Pancreas (tissue), 10 donors: ENCODE results near the gene FSHB. TPM values are rescaled to one million over a fixed set of nuclear protein-coding genes. Genes with fewer than 3 reads are reported as not detected.

ENCODE experiments used
- ATAC-seq, 4 donors: fragments of 200-7000 bp; cut with Tn5 transposase; one replicate each; pipeline versions ENCODE4 v1.8.0 to v1.9.1; 2020; ENCODE audit warnings: mild to moderate bottlenecking in 4 of 4, moderate library complexity in 4 of 4
- DNase-seq, 6 donors: peaks; one replicate each; pipeline ENCODE4 v3.0.0-alpha.2; 2020
- FAIRE-seq: peaks from 2 replicates; lab custom pipeline; 2012; peaks lifted over from hg19 to GRCh38; lab: Jason Lieb, UNC
- H3K27ac ChIP-seq, 4 donors: fragments of 200-600 bp; sonication (generic); 1 replicate in 3 of 4; 2 replicates in 1 of 4; pipeline versions ENCODE4 v1.5.0 to v1.8.0; 2020
- H3K27me3 ChIP-seq, 4 donors: fragments of 200-600 bp; one replicate each; pipeline ENCODE4 v1.8.0; 2021
- H3K36me3 ChIP-seq, 3 donors: fragments of 200-600 bp; sonication (generic) in 1 of 3; one replicate each; pipeline versions ENCODE4 v1.5.0 to v1.8.0; 2020 to 2021
- H3K4me1 ChIP-seq, 3 donors: fragments of 200-600 bp; one replicate each; pipeline ENCODE4 v1.8.0; 2021
- H3K4me3 ChIP-seq, 4 donors: fragments of 200-600 bp; sonication (generic) in 2 of 4; one replicate each; pipeline versions ENCODE4 v1.5.0 to v1.8.0; 2020 to 2021
- H3K9me3 ChIP-seq, 4 donors: fragments of 200-600 bp; one replicate each; pipeline ENCODE4 v1.8.0; 2021
- WGBS, 2 donors: extraction: QIAGEN DNeasy Blood & Tissue Kit; methylation state at CpG; one replicate each; pipeline ENCODE4 v1.1.7; 2013; 5-methylcytosine and 5-hydroxymethylcytosine counted together
- intact Hi-C, 3 donors: fragments of 100-400 bp; cut with DNase I; formaldehyde crosslinking; loops; one replicate each; pipeline versions ENCODE4 v1.11.1 to v1.14.2; 2022
- polyA plus RNA-seq, 2 donors: library from polyadenylated mRNA; stranded (reverse); fragments of 200-250 nt; gene quantifications; one replicate each; pipeline ENCODE4 v1.2.3, GENCODE V29; 2013
- total RNA-seq, 6 donors: library from RNA; stranded (reverse); fragmentation: NEBNext Ultra II Directional in 4 of 6; extraction: Animal tissue kit (Norgen Biotek cat#: 25700) in 4 of 6; gene quantifications; one replicate each; pipeline versions ENCODE4 v1.2.1 to v1.2.4, GENCODE V29; 2021 to 2023
- TF ChIP-seq, protein P1 (sequence below), 4 donors: fragments of 200-600 bp; sonication (generic) in 3 of 4; IDR thresholded peaks; one replicate each; pipeline versions ENCODE4 v1.5.0 to v1.8.0; 2021; ENCODE audit warnings: antibody characterized with exemption in 4 of 4
- donor health status: healthy with polysubstance abuse.
- donor health status: DM: no; HTN: no; CAD: no; lungs with moderate emphysema.
- donor health status: DM: no; HTN: no; CAD: no.
- donor health status: control.
- donor health status: control.
- donor health status: Bipolar disorder and iron deficiency.
- donor health status: DM: yes; HTN: yes; CAD: no.
- donor health status: DM: no; HTN: no; CAD: no.
- donor health status: DM: no; HTN: no; CAD: no.
- donor health status: DM: yes; HTN: yes; CAD: no.

The FSHB gene
- total and polyA plus RNA-seq, 8 donors: 0.07 TPM; not detected in 7

DNA sequence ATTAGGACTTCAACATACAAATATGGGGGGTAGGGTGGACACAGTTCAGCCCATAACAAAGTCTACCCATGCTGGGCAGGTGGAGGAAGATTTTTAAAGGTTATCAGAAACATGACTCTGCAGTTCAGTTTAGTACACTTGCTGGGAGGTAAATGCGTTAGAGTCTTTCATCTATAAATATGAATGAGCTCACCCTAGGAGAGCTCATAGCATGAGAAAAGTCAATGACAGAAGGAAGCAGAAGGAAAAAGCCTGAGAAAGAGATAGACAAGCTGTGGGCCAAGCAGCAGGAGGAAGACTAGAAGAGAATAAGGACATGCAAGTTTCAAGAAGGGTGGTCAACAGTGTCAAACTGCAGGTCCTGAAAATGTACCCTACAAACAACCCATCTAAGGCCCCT, 27.0 kb upstream of the FSHB start:
- intact Hi-C loops: no loop called here
- FAIRE-seq: no peak
- no peak for ATAC-seq
- H3K27me3 ChIP-seq: no peaks in the 10 kb centered on the region
- no peak for DNase-seq
- no peaks in the 10 kb centered on the region for H3K36me3 ChIP-seq
- 49 to 64% methylated on average over 1 of the region's 1 CpG for WGBS, 2 donors
- H3K4me3 ChIP-seq: no peak overlapping the region
- no peaks in the 10 kb centered on the region for H3K9me3 ChIP-seq
- H3K27ac ChIP-seq: no peak overlapping the region
- H3K4me1 ChIP-seq: no peaks in the 10 kb centered on the region
- TF ChIP-seq, protein P1, sequence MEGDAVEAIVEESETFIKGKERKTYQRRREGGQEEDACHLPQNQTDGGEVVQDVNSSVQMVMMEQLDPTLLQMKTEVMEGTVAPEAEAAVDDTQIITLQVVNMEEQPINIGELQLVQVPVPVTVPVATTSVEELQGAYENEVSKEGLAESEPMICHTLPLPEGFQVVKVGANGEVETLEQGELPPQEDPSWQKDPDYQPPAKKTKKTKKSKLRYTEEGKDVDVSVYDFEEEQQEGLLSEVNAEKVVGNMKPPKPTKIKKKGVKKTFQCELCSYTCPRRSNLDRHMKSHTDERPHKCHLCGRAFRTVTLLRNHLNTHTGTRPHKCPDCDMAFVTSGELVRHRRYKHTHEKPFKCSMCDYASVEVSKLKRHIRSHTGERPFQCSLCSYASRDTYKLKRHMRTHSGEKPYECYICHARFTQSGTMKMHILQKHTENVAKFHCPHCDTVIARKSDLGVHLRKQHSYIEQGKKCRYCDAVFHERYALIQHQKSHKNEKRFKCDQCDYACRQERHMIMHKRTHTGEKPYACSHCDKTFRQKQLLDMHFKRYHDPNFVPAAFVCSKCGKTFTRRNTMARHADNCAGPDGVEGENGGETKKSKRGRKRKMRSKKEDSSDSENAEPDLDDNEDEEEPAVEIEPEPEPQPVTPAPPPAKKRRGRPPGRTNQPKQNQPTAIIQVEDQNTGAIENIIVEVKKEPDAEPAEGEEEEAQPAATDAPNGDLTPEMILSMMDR (IDR thresholded peaks at IDR 0.05): no peak

DNA sequence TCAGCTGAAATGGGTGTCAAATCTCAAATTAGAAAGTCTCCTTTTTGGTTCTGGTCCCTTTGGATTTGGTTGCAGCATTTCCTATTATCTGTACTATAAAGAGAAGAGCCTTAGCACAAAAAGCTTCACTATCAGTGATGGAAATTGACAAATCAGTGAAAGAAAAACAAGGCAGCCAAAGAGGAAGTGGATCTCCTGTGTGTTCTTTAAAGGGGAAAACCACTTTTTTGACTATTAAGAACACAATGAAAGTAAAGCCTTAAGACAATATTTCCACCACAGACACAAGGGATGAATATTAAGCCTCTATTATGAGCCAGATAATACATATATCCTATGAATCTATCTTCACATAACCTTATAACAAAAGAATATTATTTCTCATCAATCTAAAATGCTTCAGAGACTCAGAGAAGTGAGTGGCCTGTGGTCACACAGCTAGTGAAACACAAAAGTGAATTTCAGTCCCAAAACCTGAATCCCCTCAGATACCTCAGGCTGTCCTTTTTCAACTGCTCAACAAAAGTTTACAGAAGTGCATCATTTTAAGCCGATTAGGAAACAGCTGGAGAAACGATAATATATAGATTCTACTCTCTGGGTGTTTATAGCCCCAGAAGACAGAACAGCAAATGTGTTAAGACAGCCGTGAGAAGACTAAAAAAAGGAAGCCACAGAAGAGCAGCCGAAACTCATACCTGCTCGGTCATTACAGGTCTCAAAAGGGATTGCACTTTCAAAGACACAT, 24.4 kb upstream of the FSHB start:
- WGBS, 2 donors: 74 to 75% methylated on average over 5 of the region's 5 CpGs
- intact Hi-C loops: no loop called here
- no peak overlapping the region for H3K4me3 ChIP-seq
- DNase-seq (no peak), FAIRE-seq (no peak), ATAC-seq (no peak)
- H3K36me3 ChIP-seq: no peaks in the 10 kb centered on the region
- no peaks in the 10 kb centered on the region for H3K9me3 ChIP-seq
- H3K27me3 ChIP-seq: no peaks in the 10 kb centered on the region
- H3K4me1 ChIP-seq: no peaks in the 10 kb centered on the region
- TF ChIP-seq, protein P1 (IDR thresholded peaks at IDR 0.05): no peak
- H3K27ac ChIP-seq: no peak overlapping the region

DNA sequence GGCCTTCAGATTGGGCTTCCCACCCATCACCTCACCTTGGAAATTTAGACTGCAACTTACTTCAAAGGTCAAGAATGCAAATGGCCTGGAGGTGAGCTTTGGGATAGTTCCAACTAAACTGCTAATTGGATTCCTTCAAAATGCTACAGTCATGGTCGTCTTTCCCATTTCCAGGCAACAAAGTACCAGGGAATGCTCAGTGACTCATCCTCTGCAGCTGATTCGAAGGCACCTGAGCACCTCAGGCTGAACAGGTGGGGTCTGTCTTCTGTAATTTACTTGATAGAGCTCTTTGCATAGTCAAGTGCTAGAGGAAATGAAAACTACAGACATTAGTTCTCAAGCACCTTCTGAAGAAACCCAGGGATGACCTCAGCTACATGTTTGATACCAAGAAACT, 20.5 kb upstream of the FSHB start:
- no peaks in the 10 kb centered on the region for H3K9me3 ChIP-seq
- 60 to 64% methylated on average over 2 of the region's 2 CpGs for WGBS, 2 donors
- FAIRE-seq: no peak
- ATAC-seq: no peak
- TF ChIP-seq, protein P1 (IDR thresholded peaks at IDR 0.05): no peak
- H3K36me3 ChIP-seq: no peaks in the 10 kb centered on the region
- H3K4me1 ChIP-seq: no peaks in the 10 kb centered on the region
- intact Hi-C loops: no loop called here
- no peaks in the 10 kb centered on the region for H3K27me3 ChIP-seq
- H3K4me3 ChIP-seq: no peak overlapping the region
- no peak overlapping the region for H3K27ac ChIP-seq
- DNase-seq: no peak

DNA sequence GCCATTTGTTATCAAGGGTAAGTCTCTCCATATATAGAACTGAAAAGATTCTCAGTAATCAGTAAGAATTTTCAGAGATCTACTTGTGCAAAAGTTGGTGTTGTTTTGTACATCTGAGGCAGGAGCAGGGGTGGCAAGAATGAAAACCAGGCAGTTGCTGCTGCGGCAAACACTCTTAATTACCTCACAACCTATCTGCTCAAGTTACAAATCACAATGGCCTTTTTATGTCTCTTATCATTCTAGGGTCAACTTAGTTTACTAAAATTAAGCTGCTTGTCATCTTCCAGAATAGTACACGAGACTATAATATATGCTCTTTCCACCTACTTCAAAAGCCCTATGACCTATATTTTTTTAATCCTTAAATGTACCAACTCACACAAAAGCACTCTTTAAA, 14.3 kb upstream of the FSHB start:
- H3K27me3 ChIP-seq: no peaks in the 10 kb centered on the region
- H3K4me1 ChIP-seq: no peaks in the 10 kb centered on the region
- no peak overlapping the region for H3K4me3 ChIP-seq
- no peaks in the 10 kb centered on the region for H3K36me3 ChIP-seq
- FAIRE-seq (no peak), ATAC-seq (no peak), DNase-seq (no peak)
- TF ChIP-seq, protein P1 (IDR thresholded peaks at IDR 0.05): no peak
- H3K9me3 ChIP-seq: no peaks in the 10 kb centered on the region
- intact Hi-C loops: no loop called here
- 27 to 29% methylated on average over 2 of the region's 2 CpGs for WGBS, 2 donors
- H3K27ac ChIP-seq: no peak overlapping the region

DNA sequence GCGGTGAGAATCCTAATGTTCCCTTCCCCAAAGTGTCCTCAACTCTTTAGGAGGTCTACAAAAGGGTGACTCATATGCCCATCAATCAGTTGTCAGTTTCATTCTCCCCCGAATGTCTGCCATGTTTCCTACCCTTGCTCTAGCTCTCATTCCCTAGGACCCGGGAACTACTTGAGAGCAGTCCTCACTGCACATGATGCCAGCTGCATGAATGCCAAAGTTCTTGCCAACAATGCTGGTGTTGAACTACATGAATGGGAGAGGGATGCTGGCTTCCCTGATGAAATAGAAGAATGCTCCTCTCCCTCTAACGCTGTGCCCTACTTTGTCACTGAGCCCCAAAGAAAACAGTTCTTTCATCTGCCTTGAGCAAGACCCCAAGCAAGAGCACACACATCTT, 12.5 kb upstream of the FSHB start:
- no peak for ATAC-seq
- Histone ChIP-seq H3K4me1 (no peaks in the 10 kb centered on the region), H3K27ac (no peak overlapping the region), H3K9me3 (no peaks in the 10 kb centered on the region), H3K27me3 (no peaks in the 10 kb centered on the region), H3K4me3 (no peak overlapping the region), H3K36me3 (no peaks in the 10 kb centered on the region)
- no peak for FAIRE-seq
- WGBS, 2 donors: 68 to 89% methylated on average over 4 of the region's 4 CpGs
- TF ChIP-seq, protein P1 (IDR thresholded peaks at IDR 0.05): no peak
- no peak for DNase-seq
- intact Hi-C loops: no loop called here
